Endothelial cell of umbilical vein (primary cell): ENCODE results near the gene ZNF219. TPM values are rescaled to one million over a fixed set of nuclear protein-coding genes. Genes with fewer than 3 reads are reported as not detected.

Experiments
- BruUV-seq: library from RNA; stranded (reverse); fragments of 400-500 nt; replicated peaks from 2 replicates; lab custom pipeline; 2021; lab: Mats Ljungman, UMichigan
- CTCF ChIA-PET: fragments of 300-600, 350-600 bp; sonication (Branson Sonifier 250); formaldehyde crosslinking; loops from one replicate; lab custom pipeline; 2021; ENCODE audit warnings: antibody characterized with exemption, inconsistent platforms; lab: Charles Lee
- POLR2A ChIA-PET: fragments of 300-600, 350-600 bp; sonication (Branson Sonifier 250); formaldehyde crosslinking; loops from one replicate; lab custom pipeline; 2021; ENCODE audit warnings: antibody characterized with exemption, inconsistent platforms; lab: Charles Lee
- DNase-seq: peaks from one replicate; pipeline ENCODE4 v3.0.0-alpha.2; 2011; ENCODE audit warnings: low read depth, low spot score
- FAIRE-seq: peaks from 2 replicates; lab custom pipeline; 2011; peaks lifted over from hg19 to GRCh38; lab: Jason Lieb, UNC
- H2AFZ ChIP-seq: 2 replicates; pipeline ENCODE4 v1.6.0; 2012; ENCODE audit warnings: low read depth, low read length, control low read depth, inconsistent platforms
- H3K27ac ChIP-seq: 2 replicates; pipeline ENCODE4 v1.5.1; 2011; ENCODE audit warnings: low read depth, mild to moderate bottlenecking, control low read depth, low read length, moderate library complexity; ENCODE audit not compliant: insufficient read depth
- H3K27me3 ChIP-seq, 2 experiments: 2 replicates each; pipeline versions ENCODE4 v1.6.0 to v1.6.1; 2011; ENCODE audit warnings: low read length in 2 of 2, mixed read lengths in 1 of 2; ENCODE audit not compliant: control insufficient read depth in 2 of 2, insufficient read depth in 2 of 2
- H3K36me3 ChIP-seq, 2 experiments: 2 replicates in 1 of 2; 3 replicates in 1 of 2; pipeline ENCODE4 v1.5.1; 2011; ENCODE audit warnings: low read length in 2 of 2, mild to moderate bottlenecking in 1 of 2, moderate library complexity in 1 of 2; ENCODE audit not compliant: control insufficient read depth in 2 of 2, insufficient read depth in 2 of 2; ENCODE audit errors: extremely low read depth in 1 of 2
- H3K4me1 ChIP-seq: 3 replicates; pipeline ENCODE4 v1.5.1; 2011; ENCODE audit warnings: mild to moderate bottlenecking, low read length; ENCODE audit not compliant: control insufficient read depth, insufficient read depth; ENCODE audit errors: extremely low read depth
- H3K4me2 ChIP-seq: 2 replicates; pipeline ENCODE4 v1.6.1; 2011; ENCODE audit warnings: low read length, control low read depth, mixed read lengths; ENCODE audit not compliant: insufficient read depth
- H3K4me3 ChIP-seq, 3 experiments: fragments of 200-600 bp in 1 of 3; sonication (generic), shearing (Covaris generic) in 1 of 3; replicated peaks in 1 of 3; 2 replicates each; pipeline ENCODE4 v1.5.1; 2011 to 2016; ENCODE audit warnings: control low read depth in 3 of 3, low read length in 3 of 3, mild to moderate bottlenecking in 2 of 3, inconsistent platforms in 1 of 3, low read depth in 1 of 3, moderate library complexity in 1 of 3; ENCODE audit not compliant: insufficient read depth in 1 of 3
- H3K79me2 ChIP-seq: 2 replicates; pipeline ENCODE4 v1.6.0; 2012; ENCODE audit warnings: low read length, inconsistent platforms; ENCODE audit not compliant: control insufficient read depth, insufficient read depth
- H3K9ac ChIP-seq: replicated peaks from 2 replicates; pipeline ENCODE3; 2011; ENCODE audit warnings: low read length, control low read depth; ENCODE audit not compliant: insufficient read depth; ENCODE audit errors: extremely low read depth
- H3K9me1 ChIP-seq: replicated peaks from 3 replicates; pipeline ENCODE4 v1.6.0; 2011; ENCODE audit warnings: mild to moderate bottlenecking, low read length; ENCODE audit not compliant: control insufficient read depth, insufficient read depth; ENCODE audit errors: extremely low read depth
- H3K9me3 ChIP-seq: replicated peaks from 2 replicates; pipeline ENCODE4 v1.5.1; 2012; ENCODE audit warnings: low read length, inconsistent platforms; ENCODE audit not compliant: control insufficient read depth, insufficient read depth
- H4K20me1 ChIP-seq: replicated peaks from 2 replicates; pipeline ENCODE3; 2011; ENCODE audit warnings: mild to moderate bottlenecking, low read length; ENCODE audit not compliant: control insufficient read depth, insufficient read depth; ENCODE audit errors: extremely low read depth
- EZH2 ChIP-seq: IDR thresholded peaks from 2 replicates; pipeline ENCODE4 v1.6.1; 2012; ENCODE audit warnings: borderline replicate concordance, low read depth, mild to moderate bottlenecking, moderate library complexity, low read length, inconsistent platforms; ENCODE audit not compliant: severe bottlenecking
- POLR2A ChIP-seq: IDR thresholded peaks from 2 replicates; pipeline ENCODE4 v1.6.1; 2012; ENCODE audit warnings: low read depth, mild to moderate bottlenecking, control low read depth, low read length
- dilution Hi-C: fragments of 300-500 bp; cut with MboI; formaldehyde crosslinking; loops from one replicate; pipeline ENCODE4 v1.15.0; 2019; ENCODE audit warnings: low sequenced_read_pairs; ENCODE audit not compliant: extremely low pct_ligation_motif_present
- intact Hi-C: fragments of 100-400 bp; cut with micrococcal nuclease; formaldehyde crosslinking; loops from one replicate; pipeline ENCODE4 v1.10.0; 2022
- polyA plus RNA-seq, 4 experiments: library from polyadenylated mRNA; depleted of rRNA in 3 of 4; stranded (reverse) in 3 of 4; unstranded in 1 of 4; fragments of >200 nt; gene quantifications; 2 replicates each; pipeline versions ENCODE4 v1.2.1 to v1.2.3, GENCODE V29; 2011 to 2012; ENCODE audit warnings: missing spikeins in 1 of 4
- total RNA-seq: library from RNA; stranded (reverse); gene quantifications from 2 replicates; pipeline ENCODE4 v1.2.3, GENCODE V29; 2021

Gene ZNF219
- total and polyA plus RNA-seq, 2 donors (not counting 3 experiments of a cell fraction or from before 2014, with no cell fraction given): 13.2 to 15.2 TPM

- no peaks in the 10 kb centered on the region for H3K36me3 ChIP-seq
- H3K4me2 ChIP-seq: no peak overlapping the region
- peaks cover 12 to 26% of the 10 kb centered on the region in 2 experiments for H3K27me3 ChIP-seq
- TF ChIP-seq POLR2A (no peak), EZH2 (peak; percentile 62)
- H3K9me3 ChIP-seq: no peaks in the 10 kb centered on the region
- no peaks in the 10 kb centered on the region for H4K20me1 ChIP-seq
- peaks cover 12% of the 10 kb centered on the region for H3K4me1 ChIP-seq
- no TSS peak for BruUV-seq
- no peak for DNase-seq
- ChIA-PET POLR2A (no interaction called here), CTCF (interaction anchor here (1.1 to 6.9 kb wide), 6 partner anchors 8 to 83 kb away, joined by 3 to 131 read pairs (median 20); partner anchors contain the start of gene ARHGEF40)
- no peaks in the 10 kb centered on the region for H3K9me1 ChIP-seq
- intact Hi-C loops (no loop called here), dilution Hi-C loops (no loop called here)
- no peak overlapping the region for H3K27ac ChIP-seq
- H3K9ac ChIP-seq: no peak overlapping the region
- no peaks in the 10 kb centered on the region for H3K79me2 ChIP-seq
- peak overlapping the region in 1 of 3 experiments; percentile 43 for H3K4me3 ChIP-seq
- FAIRE-seq: no peak
- no peak overlapping the region for H2AFZ ChIP-seq
These were observed 1.3 kb downstream of the ZNF219 start for GRCh38 chr14:21096978-21097635.

- CTCF ChIA-PET: interaction anchor here (1.1 to 6.9 kb wide), 8 partner anchors 8 to 126 kb away, joined by 3 to 131 read pairs (median 6); partner anchors contain the start of gene ARHGEF40
- no peaks in the 10 kb centered on the region for H3K36me3 ChIP-seq
- peaks cover 10 to 26% of the 10 kb centered on the region in 2 experiments for H3K27me3 ChIP-seq
- H3K9me3 ChIP-seq: no peaks in the 10 kb centered on the region
- H3K9ac ChIP-seq: no peak overlapping the region
- TF ChIP-seq POLR2A: no peak
- H4K20me1 ChIP-seq: no peaks in the 10 kb centered on the region
- DNase-seq (no peak), FAIRE-seq (no peak)
- intact Hi-C loops (no loop called here), dilution Hi-C loops (no loop called here)
- no peaks in the 10 kb centered on the region for H3K9me1 ChIP-seq
- H2AFZ ChIP-seq: no peak overlapping the region
- H3K4me1 ChIP-seq: peaks cover 12% of the 10 kb centered on the region
- TSS peak; percentile 33 for BruUV-seq
- H3K79me2 ChIP-seq: no peaks in the 10 kb centered on the region
- no peak overlapping the region for H3K27ac ChIP-seq
- H3K4me3 ChIP-seq: no peak overlapping the region
- POLR2A ChIA-PET: no interaction called here
- H3K4me2 ChIP-seq: no peak overlapping the region
These were observed 2.0 kb downstream of the ZNF219 start for GRCh38 chr14:21096438-21096837.
